ENCODE measurements around the gene CHPF. TPM values are rescaled to one million over a fixed set of nuclear protein-coding genes. Genes with fewer than 3 reads are reported as not detected.

The CHPF gene
- total RNA-seq, 2 experiments from 2014 or later = 14.2 to 24.4 TPM

GRCh38 chr2:219497495-219498279 lies 45.9 kb downstream of the CHPF start:
- H3K27me3 Mint-ChIP-seq = peaks cover 40% of the 10 kb centered on the region
- ATAC-seq (peak; percentile 20), DNase-seq (peak; percentile 61)
- H3K27ac Mint-ChIP-seq = no peak overlapping the region
- no peaks in the 10 kb centered on the region for H3K9me3 Mint-ChIP-seq (ENCODE audit: low read depth)
- CTCF ChIA-PET = interaction anchor here (0.9 to 8.6 kb wide), 10 partner anchors 12 to 621 kb away, joined by 3 to 149 read pairs (median 4); partner anchors contain the start of genes CHPF, SPEG, STK11IP and TMEM198
- no peaks in the 10 kb centered on the region for H3K36me3 Mint-ChIP-seq
- peaks cover 31% of the 10 kb centered on the region for H3K4me1 Mint-ChIP-seq
- H3K4me3 Mint-ChIP-seq = peak overlapping the region; percentile 87

- CTCF ChIA-PET = interaction anchor here (1.4 to 8.6 kb wide), 7 partner anchors 11 to 63 kb away, joined by 3 to 149 read pairs (median 14); partner anchors contain the start of genes CHPF, SPEG and TMEM198
- Mint-ChIP-seq H3K36me3 (no peaks in the 10 kb centered on the region), H3K9me3 (ENCODE audit: low read depth) (no peaks in the 10 kb centered on the region), H3K4me3 (peak overlapping the region; percentile 87), H3K4me1 (peaks cover 31% of the 10 kb centered on the region), H3K27me3 (peaks cover 40% of the 10 kb centered on the region), H3K27ac (no peak overlapping the region)
- ATAC-seq = no peak
- no peak for DNase-seq
Measured at GRCh38 chr2:219496825-219497494, 46.6 kb downstream of the CHPF start.

DNA sequence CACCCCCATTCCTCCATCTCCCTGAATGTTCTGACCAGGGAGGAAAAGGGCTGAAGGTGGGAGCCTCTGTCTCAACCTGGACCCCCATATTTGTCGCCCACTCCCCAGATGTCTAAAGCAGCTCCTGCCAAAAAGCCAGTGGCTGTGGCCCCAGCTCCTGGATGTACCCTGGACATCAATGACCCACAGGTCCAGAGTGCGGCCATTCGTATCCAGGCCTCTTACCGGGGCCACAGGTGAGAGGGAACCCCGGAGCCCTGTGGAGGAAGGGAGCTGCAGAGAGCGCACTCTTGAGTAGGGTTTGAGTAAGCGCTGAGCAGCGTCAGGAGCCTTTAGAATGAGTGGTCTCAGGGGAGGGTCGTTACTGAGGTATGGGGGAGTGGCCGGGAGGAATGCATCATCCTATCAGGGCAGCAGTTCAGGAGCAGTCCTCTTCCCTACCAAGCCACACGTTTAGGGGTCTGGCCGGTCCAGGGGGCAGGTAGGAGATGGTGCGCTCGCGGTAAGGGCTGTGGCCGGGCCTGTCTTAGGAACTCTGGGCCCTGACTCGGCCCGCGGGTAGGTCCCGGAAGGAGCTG lies 47.3 kb downstream of the CHPF start:
- H3K9me3 Mint-ChIP-seq (ENCODE audit: low read depth) = no peaks in the 10 kb centered on the region
- H3K27ac Mint-ChIP-seq = no peak overlapping the region
- CTCF ChIA-PET = interaction anchor here (0.7 to 8.6 kb wide), 18 partner anchors 10 to 620 kb away, joined by 3 to 149 read pairs (median 6); partner anchors contain the start of genes CHPF, SPEG, STK11IP and TMEM198
- H3K27me3 Mint-ChIP-seq = peaks cover 40% of the 10 kb centered on the region
- no peak for ATAC-seq
- peaks cover 29% of the 10 kb centered on the region for H3K4me1 Mint-ChIP-seq
- no peaks in the 10 kb centered on the region for H3K36me3 Mint-ChIP-seq
- H3K4me3 Mint-ChIP-seq = no peak overlapping the region
- no peak for DNase-seq

DNA sequence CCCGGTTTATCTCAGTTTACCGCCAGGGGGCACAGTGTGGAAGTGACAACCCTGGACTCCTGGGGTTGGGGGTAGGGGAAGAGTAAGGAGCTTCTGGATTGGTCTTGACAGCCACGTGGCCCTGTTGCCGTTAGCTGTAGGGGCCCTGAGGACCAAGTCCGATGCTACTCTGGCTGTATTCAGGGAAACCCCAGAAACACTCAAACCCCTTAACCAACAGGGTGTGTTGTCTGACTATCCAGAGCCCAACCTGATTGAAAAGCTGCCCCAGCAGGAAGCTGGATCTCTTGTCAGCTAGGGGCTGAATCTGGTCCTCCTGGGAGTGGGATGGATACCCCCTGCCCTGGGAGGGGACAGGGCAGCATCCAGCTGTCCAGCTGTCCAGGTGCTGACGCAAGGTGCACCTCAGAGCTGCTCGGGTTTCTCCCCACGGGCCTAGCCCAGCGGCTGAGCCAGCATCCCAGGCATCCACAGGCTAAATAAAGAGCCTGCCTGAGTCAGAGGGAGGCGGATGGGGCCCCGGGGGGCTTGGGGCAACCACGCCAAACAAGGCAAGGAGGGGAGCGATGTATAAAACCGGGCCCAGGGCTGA lies 48.0 kb downstream of the CHPF start:
- DNase-seq = peak; percentile 68
- H3K4me3 Mint-ChIP-seq = no peak overlapping the region
- H3K9me3 Mint-ChIP-seq (ENCODE audit: low read depth) = no peaks in the 10 kb centered on the region
- CTCF ChIA-PET = interaction anchor here (0.6 to 8.6 kb wide), 25 partner anchors 10 to 619 kb away, joined by 3 to 149 read pairs (median 4); partner anchors contain the start of genes CHPF, SPEG, STK11IP and TMEM198
- ATAC-seq = no peak
- H3K36me3 Mint-ChIP-seq = no peaks in the 10 kb centered on the region
- H3K27ac Mint-ChIP-seq = no peak overlapping the region
- peaks cover 27% of the 10 kb centered on the region for H3K4me1 Mint-ChIP-seq
- peaks cover 40% of the 10 kb centered on the region for H3K27me3 Mint-ChIP-seq

DNA sequence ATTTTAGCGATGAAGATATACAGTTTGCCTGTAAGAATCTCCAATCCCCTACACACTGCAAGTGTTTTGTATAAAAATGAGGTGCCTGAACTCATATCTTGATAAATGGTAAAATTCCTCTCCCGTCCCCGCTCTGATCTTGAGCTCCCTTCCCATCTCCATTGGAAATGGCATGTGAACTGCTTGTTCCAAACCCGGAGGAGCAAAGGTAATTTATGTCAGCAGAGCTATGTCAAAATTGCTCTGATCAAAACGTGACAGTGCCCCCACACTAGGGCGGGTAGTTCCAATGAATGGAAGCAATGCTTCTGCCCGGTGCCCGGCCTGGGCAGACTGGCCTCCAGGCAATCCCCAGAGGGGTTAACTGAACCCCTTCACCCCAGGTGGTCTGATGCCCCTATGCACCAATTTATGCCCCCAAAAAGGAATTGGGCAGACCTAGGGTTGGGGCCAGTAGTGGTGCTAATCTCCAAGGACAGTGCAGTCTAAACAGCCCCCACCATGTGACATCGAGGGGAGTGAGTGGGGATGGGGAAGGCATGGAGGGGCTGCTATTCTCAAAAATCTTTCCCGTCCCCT lies 48.6 kb downstream of the CHPF start:
- Mint-ChIP-seq H3K36me3 (no peaks in the 10 kb centered on the region), H3K27ac (no peak overlapping the region), H3K27me3 (peaks cover 40% of the 10 kb centered on the region), H3K9me3 (ENCODE audit: low read depth) (no peaks in the 10 kb centered on the region), H3K4me3 (no peak overlapping the region), H3K4me1 (peaks cover 23% of the 10 kb centered on the region)
- DNase-seq (no peak), ATAC-seq (no peak)
- CTCF ChIA-PET = interaction anchor here (0.7 to 8.6 kb wide), 24 partner anchors 9 to 618 kb away, joined by 3 to 149 read pairs (median 4); partner anchors contain the start of genes CHPF, SPEG and TMEM198

DNA sequence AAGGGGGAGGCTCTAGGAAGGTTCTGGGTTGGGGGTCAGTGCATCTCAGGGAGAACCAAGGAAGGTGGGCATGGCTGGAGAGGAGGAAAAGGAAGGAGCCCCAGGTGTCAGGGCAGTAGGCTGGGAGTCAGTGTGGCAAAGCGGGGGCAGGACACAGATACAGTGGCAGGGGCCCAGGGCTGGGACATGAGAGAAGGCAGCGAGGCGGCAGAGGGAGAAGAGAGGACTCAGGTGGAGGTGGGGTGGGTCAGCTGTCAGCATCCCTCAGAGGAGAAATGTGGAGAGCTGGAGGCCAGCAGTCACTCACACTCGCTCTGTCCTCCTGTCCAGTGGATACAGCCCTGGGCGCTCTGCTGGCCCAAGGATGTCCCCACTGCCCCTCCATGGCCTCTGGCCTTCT lies 50.5 kb downstream of the CHPF start:
- CTCF ChIA-PET = interaction anchor here (0.6 to 8.6 kb wide), 3 partner anchors 19 to 49 kb away, joined by 3 to 149 read pairs (median 73); partner anchors contain the start of genes CHPF and TMEM198
- no peak for DNase-seq
- no peak for ATAC-seq
- Mint-ChIP-seq H3K4me1 (peaks cover 7% of the 10 kb centered on the region), H3K4me3 (no peak overlapping the region), H3K36me3 (no peaks in the 10 kb centered on the region), H3K9me3 (ENCODE audit: low read depth) (no peaks in the 10 kb centered on the region), H3K27ac (no peak overlapping the region), H3K27me3 (peaks cover 40% of the 10 kb centered on the region)

GRCh38 chr2:219492575-219492974 lies 51.0 kb downstream of the CHPF start:
- Mint-ChIP-seq H3K4me3 (no peak overlapping the region), H3K27me3 (peaks cover 42% of the 10 kb centered on the region), H3K36me3 (no peaks in the 10 kb centered on the region), H3K27ac (no peak overlapping the region), H3K9me3 (ENCODE audit: low read depth) (no peaks in the 10 kb centered on the region), H3K4me1 (peaks cover 5% of the 10 kb centered on the region)
- CTCF ChIA-PET = interaction anchor here (0.6 to 8.6 kb wide), 2 partner anchors 18 to 50 kb away, joined by 3 to 73 read pairs; partner anchors contain the start of genes CHPF and TMEM198
- ATAC-seq = no peak
- DNase-seq = no peak

GRCh38 chr2:219491278-219491963 lies 52.2 kb downstream of the CHPF start:
- CTCF ChIA-PET = interaction anchor here (1.7 to 8.6 kb wide), 2 partner anchors 38 to 51 kb away, joined by 7 to 73 read pairs; partner anchors contain the start of genes CHPF and TMEM198
- ATAC-seq = no peak
- H3K27ac Mint-ChIP-seq = no peak overlapping the region
- no peak for DNase-seq
- H3K36me3 Mint-ChIP-seq = no peaks in the 10 kb centered on the region
- H3K4me1 Mint-ChIP-seq = no peaks in the 10 kb centered on the region
- peaks cover 40% of the 10 kb centered on the region for H3K27me3 Mint-ChIP-seq
- no peaks in the 10 kb centered on the region for H3K9me3 Mint-ChIP-seq (ENCODE audit: low read depth)
- no peak overlapping the region for H3K4me3 Mint-ChIP-seq

GRCh38 chr2:219490600-219491130 lies 52.9 kb downstream of the CHPF start:
- ATAC-seq (no peak), DNase-seq (no peak)
- H3K9me3 Mint-ChIP-seq (ENCODE audit: low read depth) = no peaks in the 10 kb centered on the region
- peaks cover 40% of the 10 kb centered on the region for H3K27me3 Mint-ChIP-seq
- no peak overlapping the region for H3K27ac Mint-ChIP-seq
- H3K4me3 Mint-ChIP-seq = no peak overlapping the region
- CTCF ChIA-PET = interaction anchor here (1.7 kb wide), 1 partner anchor 39 kb away, joined by 7 read pairs; no protein-coding TSS in a partner anchor
- H3K4me1 Mint-ChIP-seq = no peaks in the 10 kb centered on the region
- H3K36me3 Mint-ChIP-seq = no peaks in the 10 kb centered on the region

GRCh38 chr2:219490186-219490585 lies 53.4 kb downstream of the CHPF start:
- Mint-ChIP-seq H3K27me3 (peaks cover 40% of the 10 kb centered on the region), H3K9me3 (ENCODE audit: low read depth) (no peaks in the 10 kb centered on the region), H3K27ac (no peak overlapping the region), H3K4me1 (no peaks in the 10 kb centered on the region), H3K36me3 (no peaks in the 10 kb centered on the region), H3K4me3 (no peak overlapping the region)
- CTCF ChIA-PET = interaction anchor here (1.7 kb wide), 1 partner anchor 40 kb away, joined by 7 read pairs; no protein-coding TSS in a partner anchor
- ATAC-seq (no peak), DNase-seq (no peak)

DNA sequence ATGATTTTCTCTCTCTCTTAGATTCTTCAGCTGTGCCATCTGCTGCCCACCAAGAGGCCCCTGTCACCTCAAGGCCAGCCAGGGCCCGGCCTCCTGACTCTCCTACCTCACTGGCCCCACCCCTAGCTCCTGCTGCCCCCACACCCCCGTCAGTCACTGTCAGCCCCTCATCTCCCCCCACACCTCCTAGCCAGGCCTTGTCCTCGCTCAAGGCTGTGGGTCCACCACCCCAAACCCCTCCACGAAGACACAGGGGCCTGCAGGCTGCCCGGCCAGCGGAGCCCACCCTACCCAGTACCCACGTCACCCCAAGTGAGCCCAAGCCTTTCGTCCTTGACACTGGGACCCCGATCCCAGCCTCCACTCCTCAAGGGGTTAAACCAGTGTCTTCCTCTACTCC lies 54.3 kb downstream of the CHPF start:
- H3K9me3 Mint-ChIP-seq (ENCODE audit: low read depth) = no peaks in the 10 kb centered on the region
- no peaks in the 10 kb centered on the region for H3K4me1 Mint-ChIP-seq
- H3K36me3 Mint-ChIP-seq = no peaks in the 10 kb centered on the region
- no peak overlapping the region for H3K4me3 Mint-ChIP-seq
- CTCF ChIA-PET = interaction anchor here (1.0 kb wide), 1 partner anchor 39 kb away, joined by 4 read pairs; no protein-coding TSS in a partner anchor
- DNase-seq (no peak), ATAC-seq (no peak)
- H3K27me3 Mint-ChIP-seq = peaks cover 38% of the 10 kb centered on the region
- no peak overlapping the region for H3K27ac Mint-ChIP-seq

Data from activated CD8-positive, alpha-beta memory T cell treated with anti-CD3 and anti-CD28 coated beads, Interleukin-2, amount 10 ng/mL, durations not matched to agents 7 days and 5 days (primary cell).